HG03064 (cell line): Measurements from ENCODE around the gene CORO7.
"Not testable (repeated sequence)": the region's sequence is repeated elsewhere in the genome, so short reads cannot be mapped to it uniquely, and the experiment has no call there.

Source experiments
- ATAC-seq: cut with Tn5 transposase; IDR thresholded peaks from one replicate; pipeline ENCODE4 v1.9.1; 2021; ENCODE audit warnings: low read depth; ENCODE audit not compliant: unreplicated experiment

CORO7 gene

GRCh38 chr16:4358831-4359561 lies 57.4 kb downstream of the CORO7 start:
- ATAC-seq, result no peak

- ATAC-seq, result no peak
Measured at GRCh38 chr16:4358236-4358635, 58.2 kb downstream of the CORO7 start.

- ATAC-seq, result no peak
Measured at GRCh38 chr16:4356820-4357219, 59.6 kb downstream of the CORO7 start.

- no peak for ATAC-seq
Measured at GRCh38 chr16:4354512-4355409, 61.6 kb downstream of the CORO7 start.

- ATAC-seq, result no peak
Measured at GRCh38 chr16:4353675-4354074, 62.7 kb downstream of the CORO7 start.

GRCh38 chr16:4352843-4353242 lies 63.6 kb downstream of the CORO7 start:
- no peak for ATAC-seq

- ATAC-seq, result no peak
Measured at GRCh38 chr16:4351880-4352279, 64.5 kb downstream of the CORO7 start.

GRCh38 chr16:4350787-4351659 lies 65.4 kb downstream of the CORO7 start, which contains the start of gene PAM16:
Gene PAM16 (minus strand): TSS chr16:4351321. CDS start chr16:4351234, 87 bp downstream.
- peak; percentile 80 for ATAC-seq

- no peak for ATAC-seq
Measured at GRCh38 chr16:4350365-4350786, 66.0 kb downstream of the CORO7 start.

- no peak for ATAC-seq
Measured at GRCh38 chr16:4349332-4349731, 67.1 kb downstream of the CORO7 start.

GRCh38 chr16:4347765-4348509 lies 68.5 kb downstream of the CORO7 start:
- no peak for ATAC-seq

- no peak for ATAC-seq
Measured at GRCh38 chr16:4347010-4347409, 69.4 kb downstream of the CORO7 start.

- no peak for ATAC-seq
Measured at GRCh38 chr16:4345836-4346781, 70.3 kb downstream of the CORO7 start.

GRCh38 chr16:4344983-4345835 lies 71.2 kb downstream of the CORO7 start:
- ATAC-seq, result no peak

- ATAC-seq, result not testable (repeated sequence)
Measured at GRCh38 chr16:4344300-4344982, 72.0 kb downstream of the CORO7 start.

- ATAC-seq, result no peak
Measured at GRCh38 chr16:4342866-4343744, 73.3 kb downstream of the CORO7 start.
